LNCaP clone FGC (cell line): ENCODE results near the gene EIF5AL1.
"Not testable (repeated sequence)": the region's sequence is repeated elsewhere in the genome, so short reads cannot be mapped to it uniquely, and the experiment has no call there.

Experiments used
- DNase-seq: peaks from one replicate; pipeline ENCODE4 v3.0.0-alpha.2; 2011; ENCODE audit warnings: low read depth
- H3K4me3 ChIP-seq: 2 replicates; pipeline ENCODE4 v1.5.1; 2011; ENCODE audit warnings: mild to moderate bottlenecking, low read depth, low read length, control low read depth
- TF ChIP-seq, protein P1 (sequence below): IDR thresholded peaks from 2 replicates; pipeline ENCODE4 v1.5.1; 2012; ENCODE audit warnings: mild to moderate bottlenecking; ENCODE audit not compliant: control insufficient read depth, insufficient read depth; ENCODE audit errors: extremely low read depth

Gene EIF5AL1

DNA sequence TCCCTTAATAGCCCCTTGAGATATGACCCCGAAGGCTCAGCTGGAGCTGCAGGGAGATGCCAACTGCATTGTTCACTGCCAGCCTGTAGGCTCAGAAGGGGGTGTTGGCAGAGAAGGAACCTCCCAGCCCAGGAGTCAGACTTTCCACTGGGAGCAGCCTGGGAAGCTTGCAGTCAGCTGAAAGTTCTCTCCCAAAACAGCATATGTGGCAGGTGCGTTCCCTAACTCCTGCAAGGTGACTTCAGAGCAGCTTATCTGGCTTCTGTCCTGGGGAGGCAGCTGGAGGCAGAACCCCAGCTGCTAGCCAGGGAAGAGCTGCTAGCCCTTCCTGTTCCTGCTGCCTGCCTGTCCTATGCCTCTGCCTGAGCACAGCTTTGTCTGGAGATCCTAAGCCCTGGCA lies 39.8 kb downstream of the EIF5AL1 start:
- no peak for DNase-seq
- TF ChIP-seq, protein P1, sequence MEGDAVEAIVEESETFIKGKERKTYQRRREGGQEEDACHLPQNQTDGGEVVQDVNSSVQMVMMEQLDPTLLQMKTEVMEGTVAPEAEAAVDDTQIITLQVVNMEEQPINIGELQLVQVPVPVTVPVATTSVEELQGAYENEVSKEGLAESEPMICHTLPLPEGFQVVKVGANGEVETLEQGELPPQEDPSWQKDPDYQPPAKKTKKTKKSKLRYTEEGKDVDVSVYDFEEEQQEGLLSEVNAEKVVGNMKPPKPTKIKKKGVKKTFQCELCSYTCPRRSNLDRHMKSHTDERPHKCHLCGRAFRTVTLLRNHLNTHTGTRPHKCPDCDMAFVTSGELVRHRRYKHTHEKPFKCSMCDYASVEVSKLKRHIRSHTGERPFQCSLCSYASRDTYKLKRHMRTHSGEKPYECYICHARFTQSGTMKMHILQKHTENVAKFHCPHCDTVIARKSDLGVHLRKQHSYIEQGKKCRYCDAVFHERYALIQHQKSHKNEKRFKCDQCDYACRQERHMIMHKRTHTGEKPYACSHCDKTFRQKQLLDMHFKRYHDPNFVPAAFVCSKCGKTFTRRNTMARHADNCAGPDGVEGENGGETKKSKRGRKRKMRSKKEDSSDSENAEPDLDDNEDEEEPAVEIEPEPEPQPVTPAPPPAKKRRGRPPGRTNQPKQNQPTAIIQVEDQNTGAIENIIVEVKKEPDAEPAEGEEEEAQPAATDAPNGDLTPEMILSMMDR = no peak
- no peak overlapping the region for H3K4me3 ChIP-seq

DNA sequence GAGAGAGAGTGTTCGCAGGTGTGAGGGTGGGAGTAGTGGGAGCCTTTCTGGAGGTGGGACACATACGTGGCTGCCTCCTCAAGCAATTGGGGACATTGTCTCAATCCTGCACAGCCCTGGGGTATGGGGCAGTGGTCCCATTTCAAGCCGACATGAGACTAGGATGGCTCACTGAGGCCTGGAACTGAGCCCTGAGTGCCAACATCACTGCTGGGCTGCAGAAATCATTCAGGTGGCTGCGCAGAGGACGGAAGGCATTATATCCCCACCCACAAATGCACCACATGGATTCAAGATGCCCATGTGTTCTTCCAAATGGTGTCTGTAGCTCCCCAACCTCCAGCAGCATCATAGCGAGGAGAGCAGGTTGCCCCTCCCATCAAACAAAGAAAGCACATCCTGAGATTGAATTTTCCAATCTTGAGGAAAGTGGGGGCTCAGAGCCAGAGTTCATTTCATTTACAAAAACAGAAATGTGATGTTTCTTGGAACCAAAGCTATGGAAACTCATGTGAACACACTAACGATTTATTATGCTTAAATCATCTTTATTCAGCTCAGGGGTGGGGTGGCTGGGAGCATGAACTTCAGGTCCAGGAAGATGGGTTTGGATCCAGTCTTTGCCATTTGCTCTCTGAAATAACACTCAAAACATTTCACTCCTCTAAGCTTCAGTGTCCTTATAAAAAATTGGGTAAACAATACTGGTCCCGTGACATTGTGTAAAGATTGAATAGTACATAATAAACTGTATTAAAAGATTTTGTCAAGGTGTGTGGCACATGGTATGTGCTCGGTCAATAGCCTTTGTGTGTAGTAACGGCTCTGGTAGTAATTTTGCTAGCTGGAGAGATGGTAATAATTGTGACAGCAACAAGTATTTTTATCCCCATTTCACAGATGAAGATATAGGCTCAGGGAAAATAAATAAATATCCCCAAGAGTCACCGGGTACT lies 43.3 kb downstream of the EIF5AL1 start:
- TF ChIP-seq, protein P1 = no peak

DNA sequence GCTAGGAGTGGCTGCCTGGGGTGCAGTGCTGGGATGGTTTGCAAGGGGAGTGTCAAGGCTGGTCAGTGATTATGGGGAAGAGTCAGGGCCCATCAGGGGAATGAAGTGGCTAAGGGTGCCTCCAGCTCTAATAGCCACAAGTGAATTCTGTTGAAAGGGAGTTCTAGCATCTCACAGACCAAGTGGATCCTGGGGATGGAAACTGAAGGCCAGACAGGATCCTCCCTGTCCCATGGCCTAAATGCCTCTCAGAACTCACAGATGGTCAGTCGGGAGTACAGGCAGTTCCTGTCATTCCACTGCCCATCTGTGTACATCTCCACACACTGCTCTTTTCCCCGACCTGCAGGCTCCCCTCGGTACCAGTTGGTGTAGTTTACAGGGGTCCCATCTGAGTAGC lies 44.6 kb downstream of the EIF5AL1 start:
- DNase-seq, H3K4me3 ChIP-seq: not testable (repeated sequence)

More for the DNA sequence above, 43.3 kb downstream of the EIF5AL1 start:
- peak; percentile 83 for DNase-seq
- H3K4me3 ChIP-seq = no peak overlapping the region

DNA sequence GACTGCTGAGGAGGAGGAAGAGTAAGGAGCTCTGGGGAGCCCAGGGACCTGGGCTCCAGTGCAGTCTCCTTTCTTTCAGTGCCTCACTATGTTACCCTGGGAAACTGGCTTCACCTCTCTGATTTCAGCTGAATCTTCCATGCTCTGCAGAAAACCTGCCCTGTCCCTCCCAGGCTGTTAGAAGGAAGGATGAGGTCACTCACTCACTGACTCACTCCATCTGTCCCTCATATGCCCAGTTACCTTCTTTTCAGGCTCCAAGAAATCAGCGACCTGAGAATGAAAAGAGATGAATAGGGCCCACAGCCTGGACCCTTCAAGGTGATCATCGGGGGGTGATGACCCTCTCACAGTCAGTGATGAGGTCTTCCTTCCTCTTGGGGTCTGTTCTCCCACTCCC lies 47.4 kb downstream of the EIF5AL1 start:
- no peak overlapping the region for H3K4me3 ChIP-seq
- DNase-seq = no peak
- TF ChIP-seq, protein P1 = no peak

DNA sequence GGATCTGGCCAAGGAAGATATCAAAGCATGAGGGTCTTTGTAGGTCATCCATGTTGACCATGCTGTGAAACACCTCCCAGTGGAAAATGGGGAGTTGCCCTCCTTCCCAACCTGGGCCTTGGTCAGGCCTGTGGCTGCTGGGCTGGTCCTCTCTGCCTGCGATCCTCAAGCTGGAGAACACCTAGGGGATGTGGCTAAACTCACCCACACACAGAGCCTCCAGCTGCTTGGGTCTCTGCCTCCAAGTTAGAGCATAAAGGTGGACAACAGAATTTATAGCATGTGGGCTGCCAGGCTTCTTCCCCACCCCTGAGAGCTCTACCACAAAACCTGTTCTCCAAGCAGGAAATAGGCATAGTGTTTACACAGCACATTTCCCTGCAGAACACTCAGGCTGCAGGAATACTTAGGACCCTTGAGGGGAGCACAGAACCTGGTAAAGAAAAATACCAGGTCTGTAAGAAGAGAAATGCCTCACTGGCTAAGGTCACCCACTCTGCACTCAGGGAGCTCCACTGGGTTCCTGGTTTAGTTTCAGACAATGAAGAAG lies 47.9 kb downstream of the EIF5AL1 start, which contains the start of gene SFTPA2:
Gene SFTPA2 (minus strand): TSS at position 248 of the 550 bp plus-strand sequence. CDS start 924 bp downstream, outside the sequence.
- no peak for DNase-seq
- no peak within 1 kb of the TSS for H3K4me3 ChIP-seq
- TF ChIP-seq, protein P1 = no peak

DNA sequence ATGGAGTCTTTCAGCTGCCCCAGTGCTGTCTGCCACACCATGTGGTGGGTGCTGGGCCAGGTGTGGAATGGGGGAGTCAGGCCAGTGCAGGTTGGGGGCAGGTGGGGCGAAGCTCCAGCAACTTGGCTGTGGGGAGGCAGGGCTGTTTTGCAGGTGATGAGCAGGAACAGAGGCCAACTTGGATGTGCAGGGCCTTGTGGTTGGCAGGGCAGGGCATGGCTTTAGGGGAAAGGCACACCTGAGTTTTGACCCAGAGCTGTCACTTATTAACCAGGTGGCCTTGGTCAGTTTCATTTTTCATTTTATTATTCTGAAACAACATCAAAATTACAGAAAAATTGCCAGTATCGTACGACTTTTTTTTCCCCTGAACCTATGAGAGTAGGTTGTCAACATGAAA lies 48.9 kb downstream of the EIF5AL1 start:
- no peak overlapping the region for H3K4me3 ChIP-seq
- TF ChIP-seq, protein P1 = no peak
- DNase-seq = no peak

DNA sequence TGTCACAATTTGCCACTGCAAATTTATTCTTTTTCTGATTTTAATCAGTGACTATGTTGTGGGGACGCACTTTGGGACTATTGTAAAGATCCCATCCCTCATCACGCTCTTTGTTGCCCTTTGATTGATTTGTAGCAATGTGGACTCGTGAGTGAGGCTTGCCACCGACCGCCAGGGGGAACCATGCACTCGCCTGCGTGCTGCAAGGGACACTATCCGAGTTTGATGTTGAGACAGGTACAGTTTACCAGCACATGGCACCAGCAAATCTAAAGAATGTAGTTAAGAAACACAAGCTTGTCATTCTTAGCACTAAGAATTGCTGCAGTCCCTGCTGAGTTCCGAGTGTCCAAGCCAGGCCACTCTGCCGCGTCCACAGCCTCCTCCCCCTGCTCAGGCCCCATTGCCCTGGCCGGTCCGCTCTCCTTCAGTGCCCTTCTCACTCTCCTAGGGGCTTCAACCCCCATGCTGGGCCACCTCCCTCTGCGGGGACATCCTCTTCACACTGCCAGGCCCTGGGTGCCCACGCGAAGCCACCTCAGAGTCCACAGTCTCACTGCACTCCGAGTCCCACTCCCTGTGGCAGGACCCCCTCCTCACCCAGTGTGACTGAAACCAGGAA lies 49.9 kb downstream of the EIF5AL1 start:
- no peak overlapping the region for H3K4me3 ChIP-seq
- DNase-seq = peak; percentile 40
- TF ChIP-seq, protein P1 = peak; percentile 95
